ENCODE results near the gene SLC2A6. TPM values are rescaled to one million over a fixed set of nuclear protein-coding genes. Genes with fewer than 3 reads are reported as not detected.

SLC2A6 gene
- polyA plus RNA-seq, 1 of the 3 experiments (the other 2 are of a cell fraction): 5.2 TPM

GRCh38 chr9:133440874-133441273 lies 38.0 kb downstream of the SLC2A6 start:
- 83% methylated on average over 9 of the region's 12 CpGs for WGBS (ENCODE audit: low lambda C conversion rate)
- no peaks in the 10 kb centered on the region for H3F3A ChIP-seq (replicated peaks; ENCODE audit: insufficient read depth)
- no peak overlapping the region for H3K4me2 ChIP-seq
- no peaks in the 10 kb centered on the region for H4K20me1 ChIP-seq (ENCODE audit: insufficient read depth)
- no peaks in the 10 kb centered on the region for H3K9me3 ChIP-seq
- no peaks in the 10 kb centered on the region for H3K36me3 ChIP-seq (replicated peaks in 1 of 2; ENCODE audit: control insufficient read depth in 1 of 2, insufficient read depth in 2 of 2, low read length in 1 of 2)
- H3K4me1 ChIP-seq (ENCODE audit: control insufficient read depth in 1 of 2, insufficient read depth in 2 of 2, low read depth in 1 of 2, low read length in 1 of 2): no peaks in the 10 kb centered on the region
- no peak overlapping the region for H3K4me3 ChIP-seq (ENCODE audit: low read depth in 2 of 2, low read length in 1 of 2)
- no peaks in the 10 kb centered on the region for H3K27me3 ChIP-seq (ENCODE audit: insufficient read depth)
- no peak for DNase-seq
- CTCF ChIA-PET: no interaction called here
- H2AFZ ChIP-seq (ENCODE audit: low read depth): no peak overlapping the region
- POLR2A ChIA-PET: no interaction called here
- no peaks in the 10 kb centered on the region for H3K79me2 ChIP-seq (ENCODE audit: insufficient read depth)
- H3K9me2 ChIP-seq: no peaks in the 10 kb centered on the region
- H3K27ac ChIP-seq (ENCODE audit: low read depth in 2 of 2, low read length in 1 of 2): no peak overlapping the region
- TF ChIP-seq JUND (IDR thresholded peaks at IDR 0.05) (no peak), ZBTB33 (IDR thresholded peaks at IDR 0.05; ENCODE audit: borderline replicate concordance, low read depth) (no peak), REST (IDR thresholded peaks at IDR 0.05; ENCODE audit: low read depth, low read length) (no peak), MAX (IDR thresholded peaks at IDR 0.05; ENCODE audit: low read depth) (no peak), ELF1 (IDR thresholded peaks at IDR 0.05) (no peak), TAF1 (IDR thresholded peaks at IDR 0.05; ENCODE audit: borderline replicate concordance, low read depth, low read length) (no peak), RCOR1 (IDR thresholded peaks at IDR 0.05; ENCODE audit: low read length) (no peak), FOSL2 (IDR thresholded peaks at IDR 0.05; ENCODE audit: borderline replicate concordance, low read depth) (no peak)
- no peak overlapping the region for H3K9ac ChIP-seq

GRCh38 chr9:133439337-133439736 lies 39.6 kb downstream of the SLC2A6 start:
- Histone ChIP-seq H3K9me2 (no peaks in the 10 kb centered on the region), H3K4me3 (ENCODE audit: low read depth in 2 of 2, low read length in 1 of 2) (no peak overlapping the region), H2AFZ (ENCODE audit: low read depth) (no peak overlapping the region), H3K4me1 (ENCODE audit: control insufficient read depth in 1 of 2, insufficient read depth in 2 of 2, low read depth in 1 of 2, low read length in 1 of 2) (no peaks in the 10 kb centered on the region), H3F3A (replicated peaks; ENCODE audit: insufficient read depth) (no peaks in the 10 kb centered on the region), H3K36me3 (replicated peaks in 1 of 2; ENCODE audit: control insufficient read depth in 1 of 2, insufficient read depth in 2 of 2, low read length in 1 of 2) (no peaks in the 10 kb centered on the region), H3K4me2 (no peak overlapping the region), H3K27ac (ENCODE audit: low read depth in 2 of 2, low read length in 1 of 2) (no peak overlapping the region), H3K27me3 (ENCODE audit: insufficient read depth) (no peaks in the 10 kb centered on the region), H3K79me2 (ENCODE audit: insufficient read depth) (no peaks in the 10 kb centered on the region), H3K9ac (no peak overlapping the region), H3K9me3 (no peaks in the 10 kb centered on the region), H4K20me1 (ENCODE audit: insufficient read depth) (no peaks in the 10 kb centered on the region)
- WGBS (ENCODE audit: low lambda C conversion rate): 64% methylated on average over 4 of the region's 4 CpGs
- ChIA-PET POLR2A (no interaction called here), CTCF (interaction anchor here (0.9 kb wide), 1 partner anchor 47 kb away, joined by 3 read pairs; no protein-coding TSS in a partner anchor)
- TF ChIP-seq FOSL2 (IDR thresholded peaks at IDR 0.05; ENCODE audit: borderline replicate concordance, low read depth) (no peak), SIN3A (IDR thresholded peaks at IDR 0.05; ENCODE audit: borderline replicate concordance, low read depth, low read length) (no peak), USF1 (IDR thresholded peaks at IDR 0.05; ENCODE audit: borderline replicate concordance, low read depth) (no peak), ZBTB33 (IDR thresholded peaks at IDR 0.05; ENCODE audit: borderline replicate concordance, low read depth) (no peak), EP300 (IDR thresholded peaks at IDR 0.05; ENCODE audit: borderline replicate concordance in 1 of 2, low read depth in 1 of 2, low read length in 1 of 2) (no peak)
- DNase-seq: no peak

All from SK-N-SH (cell line).